Heart right ventricle (tissue), 16 donors: Measurements from ENCODE around the gene DIP2A. TPM values are rescaled to one million over a fixed set of nuclear protein-coding genes. Genes with fewer than 3 reads are reported as not detected.
"Not testable (repeated sequence)": the region's sequence is repeated elsewhere in the genome, so short reads cannot be mapped to it uniquely, and the experiment has no call there.

ENCODE experiments used
- ATAC-seq, 8 donors: fragments of 200-7000 bp; cut with Tn5 transposase; one replicate each; pipeline ENCODE4 v1.9.1; 2020; ENCODE audit warnings: mild to moderate bottlenecking in 8 of 8, moderate library complexity in 8 of 8, moderate number of reproducible peaks in 1 of 8
- DNase-seq, 2 donors: peaks; one replicate each; pipeline ENCODE4 v3.0.0-alpha.2; 2020
- H3K27ac ChIP-seq, 10 donors: fragments of 200-600 bp; sonication (generic) in 2 of 10; one replicate each; pipeline versions ENCODE4 v1.5.0 to v1.8.0; 2020 to 2022; ENCODE audit warnings: mild to moderate bottlenecking in 3 of 10
- H3K27me3 ChIP-seq, 7 donors: fragments of 200-600 bp; one replicate each; pipeline ENCODE4 v1.8.0; 2021 to 2022; ENCODE audit warnings: mild to moderate bottlenecking in 2 of 7
- H3K36me3 ChIP-seq, 9 donors: fragments of 200-600 bp; sonication (generic) in 1 of 9; one replicate each; pipeline versions ENCODE4 v1.5.0 to v1.8.0; 2020 to 2022; ENCODE audit warnings: mild to moderate bottlenecking in 2 of 9
- H3K4me1 ChIP-seq, 9 donors: fragments of 200-600 bp; sonication (generic) in 1 of 9; one replicate each; pipeline versions ENCODE4 v1.5.0 to v1.8.0; 2020 to 2022; ENCODE audit warnings: mild to moderate bottlenecking in 4 of 9
- H3K4me3 ChIP-seq, 10 donors: fragments of 200-600 bp; sonication (generic) in 2 of 10; one replicate each; pipeline versions ENCODE4 v1.5.0 to v1.8.0; 2020 to 2022; ENCODE audit warnings: mild to moderate bottlenecking in 7 of 10, moderate library complexity in 2 of 10
- H3K9me3 ChIP-seq, 11 donors: fragments of 200-600 bp in 10 of 11; sonication (generic) in 2 of 11; one replicate each; pipeline versions ENCODE4 v1.5.0 to v1.8.0; 2013 to 2022; ENCODE audit warnings: mild to moderate bottlenecking in 2 of 11, control low read depth in 1 of 11, moderate library complexity in 1 of 11
- WGBS, 2 donors: extraction: QIAGEN DNeasy Blood & Tissue Kit; methylation state at CpG; one replicate each; pipeline ENCODE4 v1.1.7; 2013; ENCODE audit warnings: inconsistent platforms in 1 of 2; 5-methylcytosine and 5-hydroxymethylcytosine counted together
- intact Hi-C, 10 donors: fragments of 100-400 bp; cut with DNase I; formaldehyde crosslinking; loops; one replicate each; pipeline versions ENCODE4 v1.11.1 to v1.14.2; 2022
- polyA plus RNA-seq, 2 donors: library from polyadenylated mRNA; stranded (reverse); fragments of 200-250 nt; gene quantifications; one replicate each; pipeline ENCODE4 v1.2.3, GENCODE V29; 2013
- total RNA-seq, 10 donors: library from RNA; stranded (reverse); fragmentation: NEBNext Ultra II Directional in 3 of 10; extraction: Animal tissue kit (Norgen Biotek cat#: 25700) in 3 of 10; gene quantifications; one replicate each; pipeline versions ENCODE4 v1.2.1 to v1.2.4, GENCODE V29; 2021 to 2023
- TF ChIP-seq, protein P1 (sequence below), 9 donors: fragments of 200-600 bp; sonication (generic) in 2 of 9; IDR thresholded peaks; one replicate each; pipeline versions ENCODE4 v1.5.0 to v1.8.0; 2021 to 2022; ENCODE audit warnings: antibody characterized with exemption in 9 of 9, mild to moderate bottlenecking in 5 of 9, moderate library complexity in 1 of 9
- donor health status: Arrhythmogenic right ventricular cardiomyopathy.
- donor health status: ischemic (EF 13 %, LVEDD 7.1; RV severe dilation, severe dysfunction).
- donor health status: healthy with polysubstance abuse.
- donor health status: DM: no; HTN: yes; CAD: no.
- donor health status: DM: no; HTN: no; CAD: no.
- donor health status: ischemic (EF 25% LVEDD 6.9; RV normal size, moderate dysfunction).
- donor health status: ischemic (EF 25% LVEDD 5.7; RV mildly dilated, moderate dysfunction).
- donor health status: healthy.
- donor health status: DM: yes; HTN: yes; CAD: no.
- donor health status: Ischemic cardiomyopathy.
- donor health status: ischemic (EF 35%, LVEDD 5.7; RV mildly dilated, moderate dysfunction).
- donor health status: nonischemic (EF 11% LVEDD 7.7; RV severe dilation, severe dysfunction).
- donor health status: DM: yes; HTN: yes; CAD: no.
- donor health status: PGD.
- donor health status: ischemic (EF 29% LVEDD 5.4; RV normal size, mild dysfunction).
- donor health status: nonischemic (EF 23%, LVEDD 6.1; RV moderate dilation, normal function).

The DIP2A gene
- total and polyA plus RNA-seq, 12 donors: 9.4 to 45.2 (median 22.9) TPM

DNA sequence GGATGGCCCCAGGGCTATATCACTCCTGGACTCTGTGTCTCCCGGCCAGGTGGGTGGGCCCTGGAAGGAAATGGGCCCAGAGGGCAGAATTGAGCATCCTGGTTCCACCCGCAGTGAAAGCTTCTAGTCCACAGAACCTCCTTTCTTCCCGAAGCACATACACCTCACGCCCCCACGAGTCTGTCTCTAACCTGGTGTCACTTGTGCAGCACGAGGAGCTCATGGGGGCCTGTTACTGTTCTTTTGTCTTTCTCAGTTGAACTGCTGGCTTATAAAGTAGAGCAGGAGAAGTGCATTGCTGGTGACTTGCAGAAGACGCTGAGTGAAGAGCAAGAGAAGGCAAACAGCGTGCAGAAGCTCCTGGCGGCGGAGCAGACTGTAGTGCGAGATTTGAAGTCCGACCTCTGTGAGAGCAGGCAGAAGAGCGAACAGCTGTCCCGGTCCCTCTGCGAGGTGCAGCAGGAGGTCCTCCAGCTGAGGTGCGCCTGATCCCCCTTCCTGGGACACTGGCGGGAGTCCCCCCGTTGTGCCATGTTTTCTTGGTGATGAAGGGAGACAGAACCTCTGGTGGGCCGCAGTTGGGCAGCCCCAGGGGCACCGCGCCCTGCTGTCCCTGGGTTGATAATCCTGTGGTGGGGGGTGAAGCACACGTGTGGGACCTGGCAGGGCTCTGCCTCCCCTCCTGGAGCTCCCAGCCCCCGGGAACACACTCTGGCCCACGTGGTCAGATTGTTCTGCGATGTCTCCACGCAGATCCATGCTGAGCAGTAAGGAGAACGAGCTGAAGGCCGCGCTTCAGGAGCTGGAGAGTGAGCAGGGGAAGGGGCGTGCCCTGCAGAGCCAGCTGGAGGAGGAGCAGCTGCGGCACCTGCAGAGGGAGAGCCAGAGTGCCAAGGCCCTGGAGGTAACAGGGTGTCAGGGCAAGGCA lies 28.7 kb upstream of the DIP2A start:
- no peaks in the 10 kb centered on the region for H3K9me3 ChIP-seq
- no peak for ATAC-seq
- no peak overlapping the region for H3K4me3 ChIP-seq
- TF ChIP-seq, protein P1, sequence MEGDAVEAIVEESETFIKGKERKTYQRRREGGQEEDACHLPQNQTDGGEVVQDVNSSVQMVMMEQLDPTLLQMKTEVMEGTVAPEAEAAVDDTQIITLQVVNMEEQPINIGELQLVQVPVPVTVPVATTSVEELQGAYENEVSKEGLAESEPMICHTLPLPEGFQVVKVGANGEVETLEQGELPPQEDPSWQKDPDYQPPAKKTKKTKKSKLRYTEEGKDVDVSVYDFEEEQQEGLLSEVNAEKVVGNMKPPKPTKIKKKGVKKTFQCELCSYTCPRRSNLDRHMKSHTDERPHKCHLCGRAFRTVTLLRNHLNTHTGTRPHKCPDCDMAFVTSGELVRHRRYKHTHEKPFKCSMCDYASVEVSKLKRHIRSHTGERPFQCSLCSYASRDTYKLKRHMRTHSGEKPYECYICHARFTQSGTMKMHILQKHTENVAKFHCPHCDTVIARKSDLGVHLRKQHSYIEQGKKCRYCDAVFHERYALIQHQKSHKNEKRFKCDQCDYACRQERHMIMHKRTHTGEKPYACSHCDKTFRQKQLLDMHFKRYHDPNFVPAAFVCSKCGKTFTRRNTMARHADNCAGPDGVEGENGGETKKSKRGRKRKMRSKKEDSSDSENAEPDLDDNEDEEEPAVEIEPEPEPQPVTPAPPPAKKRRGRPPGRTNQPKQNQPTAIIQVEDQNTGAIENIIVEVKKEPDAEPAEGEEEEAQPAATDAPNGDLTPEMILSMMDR (IDR thresholded peaks at IDR 0.05): no peak
- no peak overlapping the region for H3K27ac ChIP-seq
- no peaks in the 10 kb centered on the region for H3K27me3 ChIP-seq
- DNase-seq: no peak
- H3K36me3 ChIP-seq: peaks cover 0 to 97% (median 37%) of the 10 kb centered on the region in 9 donors
- no peaks in the 10 kb centered on the region for H3K4me1 ChIP-seq
- intact Hi-C loops: loop anchor here in 1 of 10 donors (10.0 kb wide), 1 partner anchor 165 kb away; no protein-coding TSS in a partner anchor
- WGBS, 2 donors: 91 to 94% methylated on average over 31 of the region's 31 CpGs

DNA sequence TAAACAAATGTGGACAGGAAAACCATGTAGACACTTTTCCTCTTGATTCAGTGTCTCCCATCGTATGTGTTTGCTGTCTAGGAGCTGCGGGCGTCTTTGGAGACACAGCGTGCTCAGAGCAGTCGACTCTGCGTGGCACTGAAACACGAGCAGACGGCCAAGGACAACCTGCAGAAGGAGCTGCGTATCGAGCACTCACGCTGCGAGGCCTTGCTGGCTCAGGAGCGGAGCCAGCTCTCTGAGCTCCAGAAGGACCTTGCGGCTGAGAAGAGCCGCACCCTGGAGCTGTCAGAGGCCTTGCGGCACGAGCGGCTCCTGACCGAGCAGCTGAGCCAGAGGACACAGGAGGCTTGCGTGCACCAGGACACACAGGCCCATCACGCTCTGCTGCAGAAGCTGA lies 27.2 kb upstream of the DIP2A start:
- Histone ChIP-seq H3K27me3 (no peaks in the 10 kb centered on the region), H3K4me1 (no peaks in the 10 kb centered on the region), H3K27ac (no peak overlapping the region), H3K9me3 (no peaks in the 10 kb centered on the region), H3K4me3 (no peak overlapping the region), H3K36me3 (peaks cover 0 to 98% (median 41%) of the 10 kb centered on the region in 9 donors)
- 93 to 94% methylated on average over 21 of the region's 21 CpGs for WGBS, 2 donors
- ATAC-seq (no peak), DNase-seq (no peak)
- intact Hi-C loops: loop anchor here in 1 of 10 donors (10.0 kb wide), 1 partner anchor 167 kb away; no protein-coding TSS in a partner anchor
- TF ChIP-seq, protein P1 (IDR thresholded peaks at IDR 0.05): no peak

GRCh38 chr21:46431884-46432488 lies 26.7 kb upstream of the DIP2A start:
- intact Hi-C loops: loop anchor here in 1 of 10 donors (10.0 kb wide), 1 partner anchor 167 kb away; no protein-coding TSS in a partner anchor
- 86 to 90% methylated on average over 22 of the region's 22 CpGs for WGBS, 2 donors
- Histone ChIP-seq H3K36me3 (peaks cover 0 to 98% (median 47%) of the 10 kb centered on the region in 9 donors), H3K27me3 (no peaks in the 10 kb centered on the region), H3K9me3 (no peaks in the 10 kb centered on the region), H3K27ac (no peak overlapping the region), H3K4me3 (no peak overlapping the region), H3K4me1 (no peaks in the 10 kb centered on the region)
- DNase-seq (no peak), ATAC-seq (peak in 1 of 8 donors; percentile 18)
- TF ChIP-seq, protein P1 (IDR thresholded peaks at IDR 0.05): no peak

- peaks cover 3 to 98% (median 53%) of the 10 kb centered on the region in 9 donors for H3K36me3 ChIP-seq
- H3K4me3 ChIP-seq, H3K4me1 ChIP-seq, DNase-seq, H3K27me3 ChIP-seq, ATAC-seq, H3K27ac ChIP-seq, H3K9me3 ChIP-seq: not testable (repeated sequence)
- intact Hi-C loops: loop anchor here in 1 of 10 donors (10.0 kb wide), 1 partner anchor 168 kb away; no protein-coding TSS in a partner anchor
- 91 to 94% methylated on average over 11 of the region's 11 CpGs for WGBS, 2 donors
These were observed 25.6 kb upstream of the DIP2A start for GRCh38 chr21:46433116-46433515.
